GM18505 (cell line): ENCODE measurements around the gene TSPAN10.

Experiments
- ATAC-seq: cut with Tn5 transposase; IDR thresholded peaks from one replicate; pipeline ENCODE4 v1.9.1; 2021; ENCODE audit not compliant: unreplicated experiment
- POLR2A ChIP-seq: IDR thresholded peaks from 4 replicates; pipeline ENCODE4 v1.6.1; 2011; ENCODE audit warnings: borderline replicate concordance; ENCODE audit not compliant: insufficient read depth, insufficient read length; ENCODE audit errors: extremely low read depth

TSPAN10 gene

DNA sequence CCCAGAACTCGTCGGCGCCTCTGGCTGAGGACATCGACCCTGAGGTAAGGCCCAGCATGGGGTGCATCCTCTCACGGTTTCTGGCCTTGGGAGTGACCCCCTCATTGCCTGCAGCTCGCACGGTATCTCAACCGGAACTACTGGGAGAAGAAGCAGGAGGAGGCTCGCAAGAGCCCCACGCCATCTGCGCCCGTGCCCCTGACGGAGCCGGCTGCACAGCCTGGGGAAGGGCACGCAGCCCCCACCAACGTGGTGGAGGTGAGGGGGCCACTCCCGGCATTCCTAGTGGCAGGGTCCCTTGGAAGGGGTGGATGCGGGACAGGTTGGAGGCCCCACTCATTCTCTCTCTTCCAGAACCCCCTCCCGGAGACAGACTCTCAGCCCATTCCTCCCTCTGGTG, 57.8 kb downstream of the TSPAN10 start:
- ATAC-seq = no peak
- TF ChIP-seq POLR2A = no peak

DNA sequence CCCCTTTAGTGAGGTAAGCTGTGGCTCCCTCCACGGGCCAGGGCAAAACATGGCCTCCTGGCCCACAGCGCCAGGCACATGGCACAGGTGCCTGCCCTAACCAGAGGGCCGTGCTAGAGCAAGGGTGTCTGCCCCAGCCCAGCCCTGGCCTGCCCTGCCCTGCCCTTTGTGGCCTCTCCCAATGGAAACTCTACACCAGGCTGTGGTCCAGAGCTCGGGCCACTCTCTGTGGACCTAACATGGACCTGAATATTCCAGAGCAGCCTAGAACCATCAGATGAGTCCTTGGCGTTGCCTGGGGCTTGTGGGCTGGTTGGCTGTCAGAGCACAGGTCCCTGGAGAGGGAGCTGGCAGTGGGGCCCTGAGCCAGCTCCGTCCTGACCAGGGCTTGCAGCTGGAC, 58.2 kb downstream of the TSPAN10 start:
- ATAC-seq = no peak
- TF ChIP-seq POLR2A = no peak

DNA sequence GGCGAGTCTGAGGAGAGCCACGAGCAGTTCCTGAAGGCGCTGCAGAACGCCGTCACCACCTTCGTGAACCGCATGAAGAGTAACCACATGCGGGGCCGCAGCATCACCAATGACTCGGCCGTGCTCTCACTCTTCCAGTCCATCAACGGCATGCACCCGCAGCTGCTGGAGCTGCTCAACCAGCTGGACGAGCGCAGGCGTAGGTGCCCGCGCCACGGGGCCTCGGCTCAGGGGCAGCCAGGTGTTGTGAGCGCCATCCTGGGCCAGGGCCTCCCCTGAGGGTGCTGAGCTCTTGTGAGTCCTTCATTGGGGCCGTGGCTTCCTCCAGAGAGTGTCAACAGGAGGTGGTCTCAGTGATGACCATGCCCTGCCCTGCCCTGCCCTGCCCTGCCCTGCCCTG, 58.8 kb downstream of the TSPAN10 start:
- ATAC-seq = no peak
- TF ChIP-seq POLR2A = peak; percentile 6

DNA sequence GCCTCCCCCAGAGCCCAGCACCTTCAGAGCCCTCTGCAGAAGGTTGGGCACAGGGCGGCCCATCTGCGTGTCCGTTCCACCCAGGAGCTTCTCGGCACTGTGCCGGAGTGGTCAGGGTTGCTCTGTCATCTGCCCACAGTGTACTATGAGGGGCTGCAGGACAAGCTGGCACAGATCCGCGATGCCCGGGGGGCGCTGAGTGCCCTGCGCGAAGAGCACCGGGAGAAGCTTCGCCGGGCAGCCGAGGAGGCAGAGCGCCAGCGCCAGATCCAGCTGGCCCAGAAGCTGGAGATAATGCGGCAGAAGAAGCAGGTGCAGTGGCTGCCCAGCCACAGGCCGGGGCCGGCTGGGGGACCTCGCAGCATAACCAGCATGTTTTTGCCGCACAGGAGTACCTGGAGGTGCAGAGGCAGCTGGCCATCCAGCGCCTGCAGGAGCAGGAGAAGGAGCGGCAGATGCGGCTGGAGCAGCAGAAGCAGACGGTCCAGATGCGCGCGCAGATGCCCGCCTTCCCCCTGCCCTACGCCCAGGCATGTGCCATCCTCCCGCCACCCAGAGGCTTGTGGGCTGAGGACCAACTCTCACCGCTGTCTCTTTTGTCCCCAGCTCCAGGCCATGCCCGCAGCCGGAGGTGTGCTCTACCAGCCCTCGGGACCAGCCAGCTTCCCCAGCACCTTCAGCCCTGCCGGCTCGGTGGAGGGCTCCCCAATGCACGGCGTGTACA, 59.4 kb downstream of the TSPAN10 start:
- TF ChIP-seq POLR2A = peak; percentile 11
- no peak for ATAC-seq

DNA sequence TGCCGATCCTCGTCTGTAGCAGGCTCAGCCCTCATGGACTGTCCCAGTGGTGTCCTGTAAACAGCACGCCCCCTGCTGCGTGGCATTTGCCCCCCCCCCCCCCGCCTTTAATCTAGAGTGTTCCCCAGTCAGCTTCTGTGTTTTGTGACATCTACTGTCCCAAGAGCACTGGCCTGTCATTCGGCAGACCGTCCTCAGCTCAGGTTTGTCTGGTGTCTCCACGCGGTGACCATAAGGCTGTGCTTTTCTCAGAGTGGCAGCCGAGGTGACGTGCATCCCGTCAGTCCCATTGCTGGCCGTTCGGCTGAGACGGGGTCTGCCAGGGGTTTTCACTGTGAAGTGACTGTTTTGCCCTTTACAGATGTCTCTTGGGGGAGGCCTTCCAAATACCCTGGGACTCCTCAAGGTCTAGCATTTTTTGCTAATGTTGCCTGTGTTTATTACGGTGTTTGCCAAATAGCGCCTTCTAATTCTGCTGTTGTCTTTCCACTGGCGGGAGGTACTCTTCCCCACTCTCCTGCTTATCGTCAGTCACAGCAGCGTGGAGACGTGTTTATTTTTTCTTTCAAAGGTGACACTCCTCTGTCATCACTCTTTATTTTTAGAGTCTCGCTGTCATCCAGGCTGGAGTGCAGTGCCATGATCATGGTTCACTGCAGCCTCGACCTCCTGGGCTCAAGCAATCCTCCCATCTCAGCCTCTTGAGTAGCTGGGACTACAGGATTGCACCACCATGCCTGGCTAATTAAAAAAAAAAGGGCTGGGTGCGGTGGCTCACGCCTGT, 60.5 kb downstream of the TSPAN10 start:
- ATAC-seq = no peak
- TF ChIP-seq POLR2A = no peak
